Calu3 (cell line): ENCODE data around the gene STIL. TPM values are rescaled to one million over a fixed set of nuclear protein-coding genes. Genes with fewer than 3 reads are reported as not detected.

Experiments used
- BruUV-seq: library from RNA; stranded (reverse); fragments of 400-500 nt; replicated peaks from 2 replicates; lab custom pipeline; 2021; lab: Mats Ljungman, UMichigan
- CTCF ChIA-PET: fragments of 300-600 bp; sonication (Branson Sonifier 250); formaldehyde crosslinking; loops from one replicate; lab custom pipeline; 2022; ENCODE audit warnings: antibody characterized with exemption; lab: Charles Lee
- DNase-seq: peaks from one replicate; pipeline ENCODE4 v3.0.0; 2022
- H3K27ac Mint-ChIP-seq: one replicate; pipeline ENCODE4 v1.8.0; 2022; ENCODE audit warnings: mixed read lengths; ENCODE audit not compliant: unreplicated experiment
- H3K27me3 Mint-ChIP-seq: one replicate; pipeline ENCODE4 v1.8.0; 2022; ENCODE audit warnings: mixed read lengths; ENCODE audit not compliant: unreplicated experiment
- H3K36me3 Mint-ChIP-seq: one replicate; pipeline ENCODE4 v1.8.0; 2022; ENCODE audit warnings: mild to moderate bottlenecking, moderate library complexity, mixed read lengths; ENCODE audit not compliant: insufficient read depth, unreplicated experiment
- H3K4me1 Mint-ChIP-seq: one replicate; pipeline ENCODE4 v1.8.0; 2022; ENCODE audit warnings: mild to moderate bottlenecking, low read depth, mixed read lengths; ENCODE audit not compliant: unreplicated experiment
- H3K4me3 Mint-ChIP-seq: one replicate; pipeline ENCODE4 v1.8.0; 2022; ENCODE audit warnings: mild to moderate bottlenecking, low read depth, moderate library complexity, mixed read lengths; ENCODE audit not compliant: unreplicated experiment
- H3K9me3 Mint-ChIP-seq: one replicate; pipeline ENCODE4 v1.8.0; 2022; ENCODE audit warnings: low read depth, mixed read lengths; ENCODE audit not compliant: unreplicated experiment
- CTCF ChIP-seq: fragments of 200-600 bp; IDR thresholded peaks from one replicate; pipeline ENCODE4 v1.8.0; 2022; ENCODE audit warnings: antibody characterized with exemption; ENCODE audit not compliant: unreplicated experiment
- intact Hi-C: fragments of 100-400 bp; cut with micrococcal nuclease; formaldehyde crosslinking; loops from one replicate; pipeline ENCODE4 v1.10.0; 2022; ENCODE audit not compliant: unreplicated experiment
- total RNA-seq: library from RNA; stranded (reverse); gene quantifications from 2 replicates; pipeline ENCODE4 v1.2.3, GENCODE V29; 2022

The STIL gene
- total RNA-seq, 1 experiment from 2014 or later: 62.4 TPM

GRCh38 chr1:47210666-47211065 lies 103.3 kb downstream of the STIL start:
- H3K36me3 Mint-ChIP-seq: no peaks in the 10 kb centered on the region

GRCh38 chr1:47209725-47210325 lies 104.1 kb downstream of the STIL start:
- CTCF ChIA-PET: interaction anchor here (1.0 to 2.8 kb wide), 3 partner anchors 17 to 53 kb away, joined by 3 to 7 read pairs (median 3); no protein-coding TSS in a partner anchor
- DNase-seq: no peak
- Mint-ChIP-seq H3K4me1 (peaks cover 9% of the 10 kb centered on the region), H3K27me3 (peaks cover 21% of the 10 kb centered on the region), H3K27ac (no peak overlapping the region), H3K4me3 (no peak overlapping the region), H3K9me3 (no peaks in the 10 kb centered on the region), H3K36me3 (no peaks in the 10 kb centered on the region)
- no peak for TF ChIP-seq CTCF
- BruUV-seq: no TSS peak
- intact Hi-C loops: no loop called here

More at GRCh38 chr1:47210666-47211065, 103.3 kb downstream of the STIL start:
- no peak for TF ChIP-seq CTCF
- peaks cover 9% of the 10 kb centered on the region for H3K4me1 Mint-ChIP-seq
- CTCF ChIA-PET: interaction anchor here (1.2 to 2.8 kb wide), 2 partner anchors 18 to 32 kb away, joined by 3 to 7 read pairs; no protein-coding TSS in a partner anchor
- intact Hi-C loops: no loop called here
- BruUV-seq: no TSS peak
- peaks cover 13% of the 10 kb centered on the region for H3K27me3 Mint-ChIP-seq
- DNase-seq: no peak
- no peaks in the 10 kb centered on the region for H3K9me3 Mint-ChIP-seq
- H3K27ac Mint-ChIP-seq: no peak overlapping the region
- no peak overlapping the region for H3K4me3 Mint-ChIP-seq

GRCh38 chr1:47209091-47209490 lies 104.9 kb downstream of the STIL start:
- intact Hi-C loops: no loop called here
- peaks cover 9% of the 10 kb centered on the region for H3K4me1 Mint-ChIP-seq
- DNase-seq: no peak
- no peaks in the 10 kb centered on the region for H3K36me3 Mint-ChIP-seq
- no peak overlapping the region for H3K4me3 Mint-ChIP-seq
- CTCF ChIA-PET: no interaction called here
- BruUV-seq: no TSS peak
- H3K27ac Mint-ChIP-seq: no peak overlapping the region
- TF ChIP-seq CTCF: no peak
- H3K9me3 Mint-ChIP-seq: no peaks in the 10 kb centered on the region
- H3K27me3 Mint-ChIP-seq: peaks cover 29% of the 10 kb centered on the region

GRCh38 chr1:47208374-47208850 lies 105.5 kb downstream of the STIL start:
- peaks cover 9% of the 10 kb centered on the region for H3K4me1 Mint-ChIP-seq
- CTCF ChIA-PET: no interaction called here
- no peaks in the 10 kb centered on the region for H3K9me3 Mint-ChIP-seq
- BruUV-seq: no TSS peak
- H3K27me3 Mint-ChIP-seq: peaks cover 35% of the 10 kb centered on the region
- no peak for TF ChIP-seq CTCF
- no peak overlapping the region for H3K4me3 Mint-ChIP-seq
- H3K36me3 Mint-ChIP-seq: no peaks in the 10 kb centered on the region
- no peak overlapping the region for H3K27ac Mint-ChIP-seq
- DNase-seq: no peak
- intact Hi-C loops: no loop called here
